Ishikawa (cell line): ENCODE measurements around the gene PELI2.

Experiments
- CEBPB ChIP-seq: IDR thresholded peaks from 2 replicates; pipeline ENCODE4 v1.6.1; 2012
- CREB1 ChIP-seq: IDR thresholded peaks from 2 replicates; pipeline ENCODE4 v1.6.1; 2012; ENCODE audit warnings: low read depth
- FOXM1 ChIP-seq: IDR thresholded peaks from 2 replicates; pipeline ENCODE4 v1.6.1; 2012; ENCODE audit warnings: low read depth, borderline replicate concordance
- MAX ChIP-seq: IDR thresholded peaks from 2 replicates; pipeline ENCODE4 v1.6.1; 2012
- NFIC ChIP-seq: IDR thresholded peaks from 2 replicates; pipeline ENCODE4 v1.6.1; 2012
- RAD21 ChIP-seq: IDR thresholded peaks from 2 replicates; pipeline ENCODE4 v1.6.1; 2012; ENCODE audit warnings: low read depth
- TAF1 ChIP-seq: IDR thresholded peaks from 2 replicates; pipeline ENCODE4 v1.6.1; 2012; ENCODE audit warnings: low read depth, mild to moderate bottlenecking
- TEAD4 ChIP-seq: IDR thresholded peaks from 2 replicates; pipeline ENCODE4 v1.6.1; 2012
- YY1 ChIP-seq: IDR thresholded peaks from 2 replicates; pipeline ENCODE4 v1.6.1; 2012; ENCODE audit warnings: low read depth

GRCh38 chr14:56168007-56168616 is 49.9 kb downstream of the PELI2 start:
- TF ChIP-seq CEBPB = no peak
- TF ChIP-seq YY1 = no peak
- no peak for TF ChIP-seq RAD21
- TF ChIP-seq TAF1 = no peak
- no peak for TF ChIP-seq NFIC
- no peak for TF ChIP-seq MAX
- no peak for TF ChIP-seq CREB1
- no peak for TF ChIP-seq FOXM1
- TF ChIP-seq TEAD4 = no peak
